ENCODE data around the gene TXNRD3. TPM values are rescaled to one million over a fixed set of nuclear protein-coding genes. Genes with fewer than 3 reads are reported as not detected.

The TXNRD3 gene
- polyA plus RNA-seq, 2 of the 4 experiments (the other 2 are of a cell fraction), result 4.6 to 5.8 TPM

- TF ChIP-seq, protein P1, sequence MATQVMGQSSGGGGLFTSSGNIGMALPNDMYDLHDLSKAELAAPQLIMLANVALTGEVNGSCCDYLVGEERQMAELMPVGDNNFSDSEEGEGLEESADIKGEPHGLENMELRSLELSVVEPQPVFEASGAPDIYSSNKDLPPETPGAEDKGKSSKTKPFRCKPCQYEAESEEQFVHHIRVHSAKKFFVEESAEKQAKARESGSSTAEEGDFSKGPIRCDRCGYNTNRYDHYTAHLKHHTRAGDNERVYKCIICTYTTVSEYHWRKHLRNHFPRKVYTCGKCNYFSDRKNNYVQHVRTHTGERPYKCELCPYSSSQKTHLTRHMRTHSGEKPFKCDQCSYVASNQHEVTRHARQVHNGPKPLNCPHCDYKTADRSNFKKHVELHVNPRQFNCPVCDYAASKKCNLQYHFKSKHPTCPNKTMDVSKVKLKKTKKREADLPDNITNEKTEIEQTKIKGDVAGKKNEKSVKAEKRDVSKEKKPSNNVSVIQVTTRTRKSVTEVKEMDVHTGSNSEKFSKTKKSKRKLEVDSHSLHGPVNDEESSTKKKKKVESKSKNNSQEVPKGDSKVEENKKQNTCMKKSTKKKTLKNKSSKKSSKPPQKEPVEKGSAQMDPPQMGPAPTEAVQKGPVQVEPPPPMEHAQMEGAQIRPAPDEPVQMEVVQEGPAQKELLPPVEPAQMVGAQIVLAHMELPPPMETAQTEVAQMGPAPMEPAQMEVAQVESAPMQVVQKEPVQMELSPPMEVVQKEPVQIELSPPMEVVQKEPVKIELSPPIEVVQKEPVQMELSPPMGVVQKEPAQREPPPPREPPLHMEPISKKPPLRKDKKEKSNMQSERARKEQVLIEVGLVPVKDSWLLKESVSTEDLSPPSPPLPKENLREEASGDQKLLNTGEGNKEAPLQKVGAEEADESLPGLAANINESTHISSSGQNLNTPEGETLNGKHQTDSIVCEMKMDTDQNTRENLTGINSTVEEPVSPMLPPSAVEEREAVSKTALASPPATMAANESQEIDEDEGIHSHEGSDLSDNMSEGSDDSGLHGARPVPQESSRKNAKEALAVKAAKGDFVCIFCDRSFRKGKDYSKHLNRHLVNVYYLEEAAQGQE (IDR thresholded peaks at IDR 0.05), result no peak
- TF ChIP-seq EHF (CRISPR knock-in tag; IDR thresholded peaks at IDR 0.05) (no peak), PHF8 (IDR thresholded peaks at IDR 0.05; ENCODE audit: borderline replicate concordance, low read depth) (no peak), CTCF (IDR thresholded peaks at IDR 0.05) (peak; percentile 69), SREBF2 (IDR thresholded peaks at IDR 0.05) (no peak), BHLHE40 (IDR thresholded peaks at IDR 0.05; ENCODE audit: low read depth, low read length) (0 out of 2 replicates have a peak, but pooled peaks have one; percentile 19), KDM1A (IDR thresholded peaks at IDR 0.05; ENCODE audit: low read depth) (no peak), EHMT2 (IDR thresholded peaks at IDR 0.05; ENCODE audit: low read depth) (no peak)
Observed at GRCh38 chr3:126679318-126679751, 24.4 kb upstream of the TXNRD3 start (continued).

DNA sequence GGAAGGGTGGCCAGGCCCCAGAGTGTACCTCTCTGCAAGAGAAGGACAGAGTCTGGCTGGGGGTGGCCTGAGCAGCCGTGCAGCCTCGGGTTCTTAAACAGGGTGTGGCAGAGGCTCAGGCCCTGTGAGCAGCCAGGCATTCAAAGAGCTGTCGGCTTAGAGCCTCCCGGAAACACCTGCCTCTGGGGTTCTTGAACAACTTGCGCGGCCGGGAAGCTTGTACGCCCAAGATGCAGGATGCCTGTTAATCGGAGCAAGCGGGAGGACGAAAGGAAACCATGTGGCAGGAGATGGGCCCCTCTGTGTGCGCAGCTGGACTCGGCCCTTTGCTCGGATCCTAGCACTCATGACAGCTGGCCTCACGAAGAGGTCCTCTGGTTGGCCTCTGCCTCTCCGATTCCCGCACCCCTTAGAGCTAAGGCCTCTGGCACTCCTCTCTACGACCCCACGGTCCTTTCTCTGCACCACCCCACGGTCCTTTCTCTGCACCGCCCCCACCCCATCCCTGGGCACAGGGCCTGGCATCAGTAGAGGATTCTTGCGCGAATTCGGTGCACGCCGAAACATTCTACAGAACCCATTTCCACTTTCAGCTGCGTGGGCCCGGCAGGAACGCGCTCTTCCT is 23.9 kb upstream of the TXNRD3 start:
- 39% methylated on average over 20 of the region's 30 CpGs for WGBS (ENCODE audit: missing lambda C conversion rate)
- TF ChIP-seq ELK1 (IDR thresholded peaks at IDR 0.05; ENCODE audit: low read depth, low read length), result no peak
- no peak for TF ChIP-seq JUN (IDR thresholded peaks at IDR 0.05)
- TF ChIP-seq SMC3 (IDR thresholded peaks at IDR 0.05), result no peak
- TF ChIP-seq USF2 (IDR thresholded peaks at IDR 0.05), result no peak
- no peak for TF ChIP-seq MAZ (IDR thresholded peaks at IDR 0.05; ENCODE audit: borderline replicate concordance, low read depth, low read length)
- no peak for TF ChIP-seq FOSB (CRISPR knock-in tag; IDR thresholded peaks at IDR 0.05)
- no peak for TF ChIP-seq HMGXB4 (CRISPR knock-in tag; IDR thresholded peaks at IDR 0.05; ENCODE audit: borderline replicate concordance)
- TF ChIP-seq, protein P1 (IDR thresholded peaks at IDR 0.05), result no peak
- no peak for TF ChIP-seq RARB (CRISPR knock-in tag; IDR thresholded peaks at IDR 0.05)
- TF ChIP-seq RCOR1 (IDR thresholded peaks at IDR 0.05; ENCODE audit: low read depth, low read length), result no peak
- TF ChIP-seq RAD21 (conservative IDR thresholded peaks at IDR 0.05 in 1 of 2, IDR thresholded peaks at IDR 0.05 in 1 of 2), result no peak
- TF ChIP-seq PBX3 (IDR thresholded peaks at IDR 0.05), result no peak
- no peak for TF ChIP-seq MAFK (IDR thresholded peaks at IDR 0.05; ENCODE audit: partially characterized antibody)
- TF ChIP-seq CHD2 (IDR thresholded peaks at IDR 0.05; ENCODE audit: low read length, partially characterized antibody), result no peak
- no peak overlapping the region for H3K27ac ChIP-seq
- H3K4me3 ChIP-seq, result no peak overlapping the region
- no peaks in the 10 kb centered on the region for H3K4me1 ChIP-seq
- ChIA-PET CTCF (interaction anchor here (0.6 to 6.5 kb wide), 28 partner anchors 10 to 873 kb away, joined by 3 to 68 read pairs (median 4); no protein-coding TSS in a partner anchor), POLR2A (no interaction called here)
- no peak for FAIRE-seq
- peak in 1 of 2 experiments; percentile 63; a peak in 3 of 6 replicates for ATAC-seq
- peak overlapping the region; percentile 58 for H3K4me2 ChIP-seq
- H3K9me3 ChIP-seq, result peaks cover 11% of the 10 kb centered on the region; the same call in 2 of the 3 replicates
- DNase-seq (ENCODE audit: low read depth in 1 of 2, low spot score in 1 of 2), result no peak
